ENCODE data around the gene HSD17B3.

DNA sequence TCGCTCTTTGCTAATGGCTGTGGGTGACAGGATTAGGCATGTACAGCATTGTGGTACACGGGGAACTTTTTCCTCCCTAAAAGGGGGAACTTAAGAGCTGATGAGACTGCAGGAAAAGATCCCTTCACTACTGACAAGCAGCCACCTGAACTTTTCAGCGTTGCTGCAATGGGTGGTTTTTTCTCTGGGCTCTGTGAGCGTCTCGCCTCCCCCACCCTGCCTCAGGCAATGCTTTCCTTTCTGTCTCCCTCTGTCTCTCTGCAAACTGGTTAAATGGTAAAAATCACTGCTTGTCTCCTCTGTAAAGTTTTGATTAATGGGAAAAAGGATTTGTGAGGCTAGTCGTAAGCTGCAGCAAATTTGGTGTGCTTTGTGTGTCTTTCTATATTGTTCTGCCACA, 20.3 kb downstream of the HSD17B3 start:
- TF ChIP-seq, protein P1, sequence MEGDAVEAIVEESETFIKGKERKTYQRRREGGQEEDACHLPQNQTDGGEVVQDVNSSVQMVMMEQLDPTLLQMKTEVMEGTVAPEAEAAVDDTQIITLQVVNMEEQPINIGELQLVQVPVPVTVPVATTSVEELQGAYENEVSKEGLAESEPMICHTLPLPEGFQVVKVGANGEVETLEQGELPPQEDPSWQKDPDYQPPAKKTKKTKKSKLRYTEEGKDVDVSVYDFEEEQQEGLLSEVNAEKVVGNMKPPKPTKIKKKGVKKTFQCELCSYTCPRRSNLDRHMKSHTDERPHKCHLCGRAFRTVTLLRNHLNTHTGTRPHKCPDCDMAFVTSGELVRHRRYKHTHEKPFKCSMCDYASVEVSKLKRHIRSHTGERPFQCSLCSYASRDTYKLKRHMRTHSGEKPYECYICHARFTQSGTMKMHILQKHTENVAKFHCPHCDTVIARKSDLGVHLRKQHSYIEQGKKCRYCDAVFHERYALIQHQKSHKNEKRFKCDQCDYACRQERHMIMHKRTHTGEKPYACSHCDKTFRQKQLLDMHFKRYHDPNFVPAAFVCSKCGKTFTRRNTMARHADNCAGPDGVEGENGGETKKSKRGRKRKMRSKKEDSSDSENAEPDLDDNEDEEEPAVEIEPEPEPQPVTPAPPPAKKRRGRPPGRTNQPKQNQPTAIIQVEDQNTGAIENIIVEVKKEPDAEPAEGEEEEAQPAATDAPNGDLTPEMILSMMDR (IDR thresholded peaks at IDR 0.05 in 8 of 11, conservative IDR thresholded peaks at IDR 0.05 in 3 of 11), result no peak
- TF ChIP-seq POLR2A (IDR thresholded peaks at IDR 0.05), result no peak
- TF ChIP-seq POLR2AphosphoS5 (IDR thresholded peaks at IDR 0.05), result no peak

All from spleen (tissue), 7 donors.